Measurements from ENCODE around the gene ATG7. TPM values are rescaled to one million over a fixed set of nuclear protein-coding genes. Genes with fewer than 3 reads are reported as not detected.
"Not testable (repeated sequence)": the region's sequence is repeated elsewhere in the genome, so short reads cannot be mapped to it uniquely, and the experiment has no call there.

The ATG7 gene
- total RNA-seq, 2 donors from 2014 or later = 23.5 to 36.6 TPM

- Mint-ChIP-seq H3K36me3 (peaks cover 0 to 14% of the 10 kb centered on the region in 2 donors), H3K27ac (no peak overlapping the region), H3K9me3 (no peaks in the 10 kb centered on the region)
- no peak for DNase-seq (ENCODE audit: low spot score in 2 of 2)
- ATAC-seq = no peak
These were observed 311.4 kb downstream of the ATG7 start for GRCh38 chr3:11583638-11584046.

DNA sequence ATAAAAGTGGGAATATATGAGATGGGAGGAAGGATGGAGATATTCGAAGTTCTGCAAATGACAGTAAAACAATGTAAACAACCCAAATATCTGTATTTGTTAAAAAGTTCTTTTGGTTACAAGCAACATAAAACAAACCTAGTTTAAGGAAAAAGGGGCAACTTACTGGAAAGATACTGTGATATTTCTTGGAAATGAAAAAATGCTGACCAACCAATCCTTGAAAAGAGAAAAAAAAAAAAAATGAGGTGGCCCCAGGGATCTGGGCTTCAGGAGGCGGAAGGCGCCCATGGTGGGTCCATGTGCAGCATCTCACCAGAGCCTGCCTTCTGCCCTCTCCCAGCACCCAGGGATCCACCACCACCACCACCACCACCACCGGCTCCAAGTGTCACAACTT is 312.4 kb downstream of the ATG7 start:
- peaks cover 0 to 14% of the 10 kb centered on the region in 2 donors for H3K36me3 Mint-ChIP-seq
- H3K27ac Mint-ChIP-seq = no peak overlapping the region
- H3K9me3 Mint-ChIP-seq = no peaks in the 10 kb centered on the region
- DNase-seq (ENCODE audit: low spot score in 2 of 2) (no peak), ATAC-seq (no peak)

DNA sequence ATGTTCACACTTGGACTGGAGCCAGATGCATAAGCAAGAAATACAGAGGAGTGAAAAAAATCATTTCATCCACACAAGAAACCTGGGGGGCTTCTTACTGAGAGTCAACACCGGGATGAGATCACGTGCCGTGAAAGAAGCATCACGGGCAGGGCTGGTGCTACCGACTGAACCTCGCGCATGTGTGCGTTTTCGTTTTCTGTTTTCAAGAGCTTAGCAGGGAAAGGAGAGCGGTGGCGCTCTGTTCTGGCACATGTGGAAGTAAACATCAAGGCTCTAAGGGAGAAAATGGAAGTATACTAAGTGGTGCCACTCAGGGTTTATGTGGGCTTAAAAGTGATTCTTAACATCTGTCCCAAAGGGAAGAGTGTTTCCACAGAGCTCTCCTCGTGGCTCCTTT is 315.6 kb downstream of the ATG7 start:
- Mint-ChIP-seq H3K9me3 (no peaks in the 10 kb centered on the region), H3K27ac (peak overlapping the region in 1 of 2 donors; percentile 48), H3K36me3 (peaks cover 0 to 14% of the 10 kb centered on the region in 2 donors)
- DNase-seq (ENCODE audit: low spot score in 2 of 2) (no peak), ATAC-seq (no peak)

DNA sequence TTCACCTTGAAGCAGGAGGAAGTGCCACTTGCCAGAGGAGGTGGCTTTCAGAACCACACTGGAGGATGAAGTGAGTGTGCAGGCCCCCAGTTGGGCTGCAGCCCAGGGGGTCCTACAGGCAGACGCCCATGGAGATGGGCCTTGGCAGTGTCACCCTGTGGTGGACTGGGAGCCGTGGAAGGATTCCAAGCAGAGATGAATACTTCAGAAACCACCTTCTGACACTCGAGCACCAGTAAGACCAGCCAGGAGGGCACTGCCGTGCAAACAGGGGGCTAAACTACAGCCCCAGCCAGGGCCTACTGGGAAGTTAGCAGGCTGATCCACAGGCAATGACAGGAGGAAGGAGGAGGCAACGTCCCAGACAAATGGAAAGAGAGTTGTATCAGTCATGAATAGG is 316.1 kb downstream of the ATG7 start:
- DNase-seq (ENCODE audit: low spot score in 2 of 2) (no peak), ATAC-seq (no peak)
- peak overlapping the region in 1 of 2 donors; percentile 48 for H3K27ac Mint-ChIP-seq
- H3K36me3 Mint-ChIP-seq = peaks cover 0 to 14% of the 10 kb centered on the region in 2 donors
- H3K9me3 Mint-ChIP-seq = no peaks in the 10 kb centered on the region

- no peak for DNase-seq (ENCODE audit: low spot score in 2 of 2)
- no peak for ATAC-seq
- H3K36me3 Mint-ChIP-seq = peaks cover 0 to 14% of the 10 kb centered on the region in 2 donors
- H3K27ac Mint-ChIP-seq = peak overlapping the region; percentile 48 to 63
- H3K9me3 Mint-ChIP-seq = no peaks in the 10 kb centered on the region
These were observed 316.6 kb downstream of the ATG7 start for GRCh38 chr3:11588755-11589154.

GRCh38 chr3:11589706-11590105 is 317.5 kb downstream of the ATG7 start:
- Mint-ChIP-seq H3K9me3 (no peaks in the 10 kb centered on the region), H3K27ac (no peak overlapping the region), H3K36me3 (peaks cover 4 to 18% of the 10 kb centered on the region in 2 donors)
- peak in 1 of 2 donors; percentile 11 for DNase-seq (ENCODE audit: low spot score in 2 of 2)
- no peak for ATAC-seq

DNA sequence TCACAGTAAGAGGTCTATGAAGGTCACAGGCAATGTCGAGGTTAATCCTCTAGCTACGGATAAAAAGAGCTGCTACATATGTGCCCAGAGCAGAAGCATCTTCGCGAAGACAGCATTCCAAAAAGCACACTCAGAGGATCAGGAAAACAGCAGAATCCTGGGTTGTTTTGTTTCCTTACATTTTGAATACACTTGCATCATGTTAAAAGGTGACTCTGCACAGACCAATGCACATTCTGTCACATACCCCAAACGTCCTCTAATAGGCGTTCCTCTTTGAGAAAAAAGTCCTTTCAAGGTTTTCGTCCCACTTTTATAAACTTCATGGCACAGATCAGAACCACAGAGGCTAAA is 318.8 kb downstream of the ATG7 start:
- DNase-seq (ENCODE audit: low spot score in 2 of 2) (no peak), ATAC-seq (no peak)
- no peak overlapping the region for H3K27ac Mint-ChIP-seq
- H3K36me3 Mint-ChIP-seq = peaks cover 8 to 24% of the 10 kb centered on the region in 2 donors
- H3K9me3 Mint-ChIP-seq = peaks cover 0 to 2% of the 10 kb centered on the region in 2 donors

- peaks cover 8 to 24% of the 10 kb centered on the region in 2 donors for H3K36me3 Mint-ChIP-seq
- no peak for DNase-seq (ENCODE audit: low spot score in 2 of 2)
- peaks cover 0 to 6% of the 10 kb centered on the region in 2 donors for H3K9me3 Mint-ChIP-seq
- H3K27ac Mint-ChIP-seq = no peak overlapping the region
- ATAC-seq = no peak
These were observed 319.4 kb downstream of the ATG7 start for GRCh38 chr3:11591391-11592282.

DNA sequence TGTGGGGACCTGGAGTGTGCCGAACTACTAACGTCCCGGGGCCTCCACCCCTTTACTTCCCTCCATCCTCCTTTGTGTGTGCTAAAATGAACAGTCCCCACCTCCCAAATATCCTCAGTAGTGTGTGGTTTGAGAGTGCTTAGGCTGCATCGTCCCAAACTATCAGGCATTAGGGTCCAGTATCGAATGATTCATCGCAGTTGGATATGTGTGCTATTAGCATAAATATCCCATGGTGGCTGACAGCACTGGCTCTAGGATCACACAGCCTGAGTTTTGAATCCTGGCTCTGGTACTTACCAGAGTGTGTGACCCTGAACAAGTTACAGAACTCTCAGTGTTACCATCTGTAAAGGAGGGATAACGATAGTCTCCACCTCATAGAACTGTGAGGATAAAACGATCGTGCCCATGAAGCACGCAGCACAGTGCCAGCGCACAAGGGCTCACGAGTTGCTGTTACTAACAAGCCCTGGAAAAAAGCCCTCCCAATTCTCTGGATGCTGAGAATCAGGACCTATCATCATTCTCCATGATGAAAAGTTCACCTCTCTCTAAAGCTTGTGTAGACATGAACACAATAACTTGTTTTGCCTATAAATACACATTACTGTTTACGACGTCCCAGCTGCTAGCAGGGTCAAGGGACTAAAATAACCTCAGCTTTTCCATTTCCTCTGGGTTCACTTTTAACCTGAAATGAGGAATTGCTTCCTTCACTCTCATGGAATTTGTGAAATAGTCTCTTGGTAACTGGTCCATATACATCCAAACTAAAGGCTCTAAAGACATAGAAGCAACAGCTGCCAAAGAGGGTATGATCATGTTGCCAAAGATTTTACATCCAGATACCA is 320.5 kb downstream of the ATG7 start:
- ATAC-seq (no peak), DNase-seq (ENCODE audit: low spot score in 2 of 2) (no peak)
- Mint-ChIP-seq H3K9me3 (peaks cover 0 to 6% of the 10 kb centered on the region in 2 donors), H3K36me3 (peaks cover 8 to 29% of the 10 kb centered on the region in 2 donors), H3K27ac (peak overlapping the region in 1 of 2 donors; percentile 2)

DNA sequence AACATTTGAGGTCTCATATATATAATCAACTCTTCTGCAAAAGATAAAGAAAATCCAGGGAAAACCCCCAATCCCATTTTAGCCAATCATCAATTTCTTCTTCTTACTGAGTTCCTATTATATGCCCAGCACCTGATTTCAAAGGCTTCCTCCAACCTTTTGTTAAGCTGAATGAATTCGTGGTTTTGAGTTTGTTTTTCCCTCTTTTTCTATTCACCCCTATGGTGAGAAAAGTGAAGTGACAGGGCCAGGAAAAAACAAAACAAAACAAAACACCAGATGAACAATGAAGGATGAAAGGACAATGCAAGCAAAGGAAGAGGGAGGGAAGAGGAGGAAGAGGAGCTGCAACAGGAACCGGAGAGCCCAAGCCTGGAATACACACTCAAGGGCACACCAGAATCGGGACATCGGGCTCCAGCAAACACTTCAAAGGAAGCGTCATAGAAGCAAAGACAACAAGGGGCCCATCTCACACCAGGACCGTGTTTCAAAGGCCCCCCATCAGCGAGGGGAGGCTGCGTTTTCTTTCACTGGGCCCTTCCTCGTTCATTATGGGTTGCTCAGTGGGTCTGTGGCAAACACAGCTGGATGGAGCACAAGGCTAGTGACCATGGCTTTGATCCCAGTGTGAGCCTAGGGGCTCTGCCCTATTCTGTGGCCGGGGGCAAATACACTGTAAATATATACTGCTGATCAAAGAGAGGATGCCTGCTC is 321.3 kb downstream of the ATG7 start:
- DNase-seq (ENCODE audit: low spot score in 2 of 2) (no peak), ATAC-seq (no peak)
- peaks cover 0 to 10% of the 10 kb centered on the region in 2 donors for H3K9me3 Mint-ChIP-seq
- peaks cover 11 to 34% of the 10 kb centered on the region in 2 donors for H3K36me3 Mint-ChIP-seq
- peak overlapping the region in 1 of 2 donors; percentile 2 for H3K27ac Mint-ChIP-seq

DNA sequence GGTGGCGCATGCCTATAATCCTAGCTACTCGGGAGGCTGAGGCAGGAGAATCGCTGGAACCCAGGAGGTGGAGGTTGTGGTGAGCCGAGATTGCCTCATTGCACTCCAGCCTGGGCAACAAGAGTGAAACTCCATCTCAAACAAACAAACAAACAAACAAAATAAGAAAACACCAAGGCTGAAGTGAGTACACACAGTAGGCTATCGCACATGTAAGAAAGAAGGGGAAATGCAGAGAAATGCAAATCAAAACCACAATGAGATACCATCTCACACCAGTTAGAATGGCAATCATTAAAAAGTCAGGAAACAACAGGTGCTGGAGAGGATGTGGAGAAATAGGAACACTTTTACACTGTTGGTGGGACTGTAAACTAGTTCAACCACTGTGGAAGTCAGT is 322.8 kb downstream of the ATG7 start:
- Mint-ChIP-seq H3K9me3 (peaks cover 0 to 14% of the 10 kb centered on the region in 2 donors), H3K36me3 (peaks cover 15 to 42% of the 10 kb centered on the region in 2 donors)
- not testable (repeated sequence) for H3K27ac Mint-ChIP-seq; ATAC-seq; DNase-seq (ENCODE audit: low spot score in 2 of 2)

DNA sequence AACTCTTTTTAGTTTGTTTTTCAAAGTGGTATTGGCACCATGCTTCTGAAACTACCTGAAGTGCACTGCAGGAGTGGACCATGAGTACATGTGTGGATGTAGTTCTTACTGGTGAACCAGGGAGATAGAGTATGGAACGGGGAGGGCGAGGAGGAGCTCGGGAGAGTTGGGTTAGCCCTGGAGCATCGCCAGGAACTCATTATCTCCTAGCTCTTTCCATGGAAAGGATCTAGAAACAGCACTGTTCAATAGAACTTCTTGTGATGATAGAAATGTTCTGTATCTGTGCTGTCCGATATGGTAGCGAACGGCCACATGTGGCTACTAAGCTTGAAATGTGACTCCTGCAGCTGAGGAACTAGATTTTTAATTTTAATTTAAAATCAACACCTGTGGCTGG is 324.2 kb downstream of the ATG7 start:
- Mint-ChIP-seq H3K36me3 (peaks cover 25 to 53% of the 10 kb centered on the region in 2 donors), H3K27ac (no peak overlapping the region), H3K9me3 (peaks cover 0 to 14% of the 10 kb centered on the region in 2 donors)
- ATAC-seq (no peak), DNase-seq (ENCODE audit: low spot score in 2 of 2) (no peak)

- peaks cover 18 to 44% of the 10 kb centered on the region in 2 donors for H3K36me3 Mint-ChIP-seq
- DNase-seq (ENCODE audit: low spot score in 2 of 2) (no peak), ATAC-seq (no peak)
- H3K27ac Mint-ChIP-seq = no peak overlapping the region
- H3K9me3 Mint-ChIP-seq = peaks cover 0 to 19% of the 10 kb centered on the region in 2 donors
These were observed 328.5 kb downstream of the ATG7 start for GRCh38 chr3:11600501-11601282.

GRCh38 chr3:11601446-11602238 is 329.4 kb downstream of the ATG7 start:
- Mint-ChIP-seq H3K36me3 (peaks cover 20 to 38% of the 10 kb centered on the region in 2 donors), H3K27ac (no peak overlapping the region), H3K9me3 (peaks cover 0 to 13% of the 10 kb centered on the region in 2 donors)
- no peak for DNase-seq (ENCODE audit: low spot score in 2 of 2)
- ATAC-seq = peak; percentile 60 to 76

- DNase-seq (ENCODE audit: low spot score in 2 of 2) (no peak), ATAC-seq (no peak)
- Mint-ChIP-seq H3K36me3 (peaks cover 22 to 31% of the 10 kb centered on the region in 2 donors), H3K27ac (no peak overlapping the region), H3K9me3 (peaks cover 0 to 13% of the 10 kb centered on the region in 2 donors)
These were observed 330.1 kb downstream of the ATG7 start for GRCh38 chr3:11602239-11602840.
